ENCODE results near the gene PCCA.
"Not testable (repeated sequence)": the region's sequence is repeated elsewhere in the genome, so short reads cannot be mapped to it uniquely, and the experiment has no call there.

Gene PCCA

GRCh38 chr13:100247937-100248336, 159.0 kb downstream of the PCCA start:
- no peak for DNase-seq

- DNase-seq, result no peak
Observed at GRCh38 chr13:100254002-100254401, 165.1 kb downstream of the PCCA start.

DNA sequence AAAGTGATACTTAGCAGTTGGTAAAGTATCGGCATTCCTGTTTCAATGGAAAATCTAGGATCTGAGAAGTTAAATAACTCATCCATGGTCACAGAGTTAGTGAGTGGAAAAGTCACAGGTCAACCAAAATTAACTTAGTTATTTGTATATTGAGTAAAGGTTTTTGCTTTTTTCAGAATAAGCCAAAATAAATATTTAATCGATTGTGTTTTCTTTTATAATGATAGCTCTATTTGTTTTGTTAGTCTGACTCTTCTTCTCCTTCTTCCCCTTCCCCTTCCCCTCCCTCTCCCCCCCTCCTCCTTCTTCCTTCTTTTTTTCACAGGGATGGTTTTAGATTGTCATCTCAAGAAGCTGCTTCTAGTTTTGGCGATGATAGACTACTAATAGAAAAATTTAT, 173.5 kb downstream of the PCCA start:
- DNase-seq, result no peak

DNA sequence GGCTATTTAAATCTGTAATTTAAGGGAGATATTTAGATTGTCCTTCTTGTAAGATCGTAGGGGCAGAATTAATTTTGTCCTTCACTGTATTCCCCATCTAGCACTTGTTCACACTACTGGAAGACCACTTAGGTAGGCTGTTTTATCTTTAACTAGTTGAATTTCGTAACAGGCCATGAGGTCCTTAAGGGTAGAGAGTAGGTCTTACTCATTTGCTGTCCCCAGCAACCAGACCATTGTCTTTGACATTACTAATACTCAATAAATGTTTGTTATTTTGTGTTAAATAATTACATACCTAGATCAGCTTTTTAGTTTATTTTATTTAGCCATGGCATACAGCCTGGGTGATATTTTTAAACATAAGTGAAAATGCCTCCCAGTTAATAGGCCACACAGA, 177.1 kb downstream of the PCCA start:
- no peak for DNase-seq

DNA sequence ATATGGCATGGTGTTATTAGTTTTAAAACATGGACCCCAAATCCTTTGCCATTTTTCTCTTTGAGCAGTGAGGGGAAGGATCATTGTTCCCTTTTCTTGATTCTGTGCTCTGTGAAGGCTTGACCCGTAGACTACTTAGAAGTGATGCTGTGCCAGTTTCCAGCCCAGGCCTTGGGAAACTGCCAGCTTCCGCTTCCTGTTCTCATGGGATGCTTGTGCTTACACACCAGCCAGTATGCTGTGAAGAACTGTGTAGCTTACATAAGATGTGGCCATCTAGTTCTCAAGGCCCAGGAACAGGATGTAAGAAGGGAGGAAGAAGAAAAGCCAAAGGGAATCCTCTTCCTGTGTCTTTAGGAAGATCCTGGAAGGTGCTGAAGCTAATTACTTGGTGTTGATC, 180.9 kb downstream of the PCCA start:
- no peak for DNase-seq

GRCh38 chr13:100273138-100273537, 184.2 kb downstream of the PCCA start:
- no peak for DNase-seq

GRCh38 chr13:100273552-100273951, 184.7 kb downstream of the PCCA start:
- DNase-seq, result no peak

GRCh38 chr13:100274942-100275506, 186.1 kb downstream of the PCCA start:
- DNase-seq, result no peak

- DNase-seq, result no peak
Observed at GRCh38 chr13:100275746-100276145, 186.9 kb downstream of the PCCA start.

DNA sequence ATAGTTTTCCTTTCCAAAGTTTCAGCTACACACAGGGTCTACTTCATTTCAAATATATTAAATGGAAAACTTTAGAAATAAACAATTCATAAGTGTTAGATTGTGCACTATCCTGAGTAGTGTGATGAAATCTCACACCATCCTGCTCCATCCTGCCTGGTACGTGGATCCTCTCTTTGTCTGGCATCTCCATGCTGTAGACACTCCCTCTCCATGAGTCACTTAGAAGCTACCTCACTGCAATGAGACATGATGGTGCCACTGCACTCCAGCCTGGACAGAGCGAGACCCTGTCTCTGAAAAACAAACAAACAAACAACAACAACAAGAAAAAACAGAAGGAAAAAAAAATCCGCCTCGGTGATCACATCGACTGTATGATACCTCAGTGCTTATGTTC, 191.8 kb downstream of the PCCA start:
- no peak for DNase-seq

DNA sequence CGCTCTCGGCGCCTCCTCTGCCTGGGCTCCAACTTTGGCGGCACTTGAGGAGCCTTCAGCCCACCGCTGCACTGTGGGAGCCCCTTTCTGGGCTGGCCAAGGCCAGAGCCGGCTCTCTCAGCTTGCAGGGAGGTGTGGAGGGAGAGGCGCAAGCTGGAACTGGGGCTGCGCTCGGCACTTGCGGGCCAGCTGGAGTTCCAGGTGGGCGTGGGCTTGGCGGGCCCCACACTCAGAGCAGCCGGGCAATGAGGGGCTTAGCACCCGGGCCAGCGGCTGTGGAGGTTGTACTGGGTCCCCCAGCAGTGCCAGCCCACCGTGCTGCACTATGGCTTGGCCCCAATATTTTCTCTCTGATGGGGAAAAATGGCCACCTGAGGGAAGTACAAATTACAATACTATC, 193.4 kb downstream of the PCCA start:
- not testable (repeated sequence) for DNase-seq

DNA sequence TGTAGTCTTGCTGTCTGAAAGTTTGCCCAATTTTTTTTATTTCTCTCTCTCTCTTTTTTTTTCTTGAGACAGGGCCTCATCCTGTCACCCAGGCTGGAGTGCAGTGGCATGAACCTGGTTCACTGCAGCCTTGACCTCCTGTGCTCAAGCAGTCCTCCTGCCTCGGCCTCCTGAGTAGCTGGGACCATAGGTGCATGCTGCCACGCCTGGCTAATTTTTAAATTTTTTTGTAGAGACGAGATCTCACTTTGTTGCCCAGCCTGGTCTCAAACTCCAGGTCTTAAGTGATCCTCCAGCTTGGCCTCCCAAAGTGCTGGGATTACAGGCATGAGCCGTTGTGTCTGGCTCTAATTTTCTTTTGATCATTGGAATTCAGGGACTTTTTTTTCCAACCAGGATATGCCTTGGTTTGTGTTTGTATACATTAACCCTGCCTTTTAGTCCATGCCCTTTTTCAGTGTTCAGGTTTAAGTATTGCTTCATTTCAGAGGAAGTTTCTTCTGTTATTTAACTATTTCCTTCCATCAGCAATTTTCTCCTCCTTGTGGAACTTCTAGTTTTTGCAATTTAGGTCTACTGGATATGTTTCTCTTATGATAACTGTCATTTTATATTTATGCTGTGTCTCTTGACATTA, 201.4 kb downstream of the PCCA start:
- no peak for DNase-seq

GRCh38 chr13:100291624-100292023, 202.7 kb downstream of the PCCA start:
- DNase-seq, result no peak

DNA sequence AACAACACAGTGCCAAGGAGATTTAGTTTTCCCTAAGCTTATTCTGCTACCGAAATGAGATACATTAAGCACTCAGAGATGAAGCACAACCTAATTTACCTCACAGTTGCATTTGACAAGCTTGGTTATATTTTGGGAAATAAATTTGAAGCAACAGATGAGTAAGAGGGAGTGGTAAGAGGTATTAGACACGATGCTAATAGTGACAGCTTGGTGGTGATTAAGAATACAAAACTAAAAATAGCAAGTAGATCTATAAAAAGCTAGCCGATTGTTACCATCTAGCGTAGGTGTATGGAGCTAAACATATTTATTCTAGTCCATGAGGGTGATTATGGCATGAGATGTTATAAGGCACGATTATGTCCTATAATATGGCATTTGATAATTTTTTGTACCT, 208.5 kb downstream of the PCCA start:
- DNase-seq, result no peak

GRCh38 chr13:100298116-100298681, 209.3 kb downstream of the PCCA start:
- DNase-seq, result no peak

DNA sequence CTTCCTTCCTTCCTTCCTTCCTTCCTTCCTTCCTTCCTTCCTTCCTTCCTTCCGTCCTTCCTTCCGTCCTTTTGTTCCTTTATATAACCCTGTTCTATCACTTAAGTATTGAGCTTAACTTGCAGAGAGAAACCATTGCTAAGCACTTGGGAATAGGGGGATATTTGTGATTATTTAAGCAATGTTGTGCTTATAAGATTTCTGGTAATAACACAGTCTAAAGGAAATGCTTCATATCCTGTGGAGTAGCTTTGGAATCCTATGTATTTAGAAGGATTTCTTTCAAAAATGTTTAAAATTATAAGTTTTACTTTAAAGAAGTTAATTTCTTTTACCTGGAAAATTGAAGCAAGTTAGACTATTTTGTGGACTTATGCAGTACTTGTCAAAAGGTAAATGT, 209.8 kb downstream of the PCCA start:
- DNase-seq, result no peak

DNA sequence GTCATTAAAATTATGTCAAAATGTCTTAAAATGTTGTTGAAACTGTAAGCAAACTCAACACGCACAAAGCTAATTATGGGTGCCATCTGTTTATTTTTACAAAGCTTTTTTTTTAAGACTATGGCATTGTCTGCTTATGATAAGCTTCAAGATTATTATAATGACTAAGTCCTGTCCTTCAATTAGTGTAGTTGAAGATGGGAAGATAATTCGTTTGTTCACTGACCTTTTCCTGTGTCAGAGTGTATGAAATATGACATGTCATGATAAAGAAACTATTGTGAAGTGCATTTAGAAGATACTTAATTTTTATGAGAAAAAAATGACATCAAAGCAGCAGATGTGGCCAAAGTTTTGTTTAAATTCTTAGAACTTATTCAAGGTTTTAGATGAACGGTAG, 211.3 kb downstream of the PCCA start:
- no peak for DNase-seq

DNA sequence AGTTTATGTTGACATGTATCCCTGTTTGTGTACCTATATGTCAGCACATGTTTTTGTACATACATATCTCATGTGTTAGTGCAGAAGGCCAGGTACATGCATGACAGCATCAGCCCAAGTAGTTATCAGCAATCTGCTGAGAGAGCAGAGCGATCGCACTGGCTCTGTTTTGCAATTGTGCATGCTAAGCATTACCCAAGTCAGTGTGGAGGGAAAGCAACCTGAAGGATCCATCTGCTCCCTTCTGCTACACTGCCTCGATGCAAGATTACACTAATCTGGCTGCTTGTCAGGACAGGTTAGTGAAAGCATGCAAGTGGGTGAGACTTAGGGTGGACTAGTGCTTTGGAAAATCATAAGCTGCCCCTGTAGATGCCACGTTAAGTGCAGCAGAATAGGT, 211.8 kb downstream of the PCCA start:
- no peak for DNase-seq

DNA sequence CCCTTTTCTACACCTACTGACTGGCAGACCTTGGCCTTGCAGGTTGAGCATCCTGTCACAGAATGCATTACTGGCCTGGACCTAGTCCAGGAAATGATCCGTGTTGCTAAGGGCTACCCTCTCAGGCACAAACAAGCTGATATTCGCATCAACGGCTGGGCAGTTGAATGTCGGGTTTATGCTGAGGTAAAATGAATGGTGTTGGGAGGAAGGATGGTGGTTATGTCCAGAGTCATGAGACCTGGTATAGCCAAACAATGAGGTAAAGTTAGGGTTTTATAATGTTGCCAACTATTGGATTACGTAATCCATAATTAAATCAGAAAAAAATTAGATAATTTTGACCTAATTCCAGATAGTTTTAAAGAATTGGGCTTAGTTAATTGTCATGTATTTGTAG, 212.5 kb downstream of the PCCA start:
- DNase-seq, result no peak

GRCh38 chr13:100302391-100302790, 213.5 kb downstream of the PCCA start:
- DNase-seq, result no peak

DNA sequence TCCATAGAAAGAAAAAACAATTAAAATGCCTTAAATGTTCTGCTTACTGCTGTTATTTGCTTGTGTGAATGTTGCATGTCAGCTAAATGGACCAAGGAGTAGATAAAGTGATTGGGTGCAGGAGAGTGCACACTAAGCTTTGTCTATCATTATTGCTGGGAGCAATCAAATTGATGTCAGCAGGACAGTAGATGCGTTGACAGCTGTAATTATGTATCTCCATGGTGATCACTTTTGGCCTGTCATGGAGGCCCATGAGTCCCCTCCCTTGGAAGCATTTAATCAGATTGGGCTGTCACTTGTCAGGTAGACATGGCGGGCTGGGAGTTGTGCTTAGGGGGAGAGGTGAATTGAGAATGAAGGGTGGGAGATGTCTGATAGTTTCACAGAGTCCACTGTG, 215.3 kb downstream of the PCCA start:
- DNase-seq, result no peak

DNA sequence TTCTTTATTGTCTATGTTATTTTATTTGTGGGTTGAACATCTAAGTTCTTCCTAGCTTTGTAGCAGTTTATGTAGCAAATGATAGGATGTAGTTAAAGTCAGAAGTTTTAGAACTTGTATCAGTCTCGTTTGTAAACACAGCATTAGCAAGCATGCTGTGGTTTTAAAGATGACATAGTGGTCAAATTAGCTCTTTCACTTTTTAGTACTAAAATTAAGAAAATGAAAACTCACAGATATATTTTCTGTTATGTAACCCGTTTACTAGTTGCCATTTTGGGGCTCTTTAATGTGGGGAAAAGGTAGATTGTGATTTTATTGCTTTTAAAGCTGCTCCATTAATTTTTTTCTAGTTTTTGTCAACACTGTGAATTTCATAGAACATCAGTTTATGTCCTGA, 216.5 kb downstream of the PCCA start:
- DNase-seq, result no peak

- DNase-seq, result no peak
Observed at GRCh38 chr13:100306030-100306429, 217.1 kb downstream of the PCCA start.

- DNase-seq, result no peak
Observed at GRCh38 chr13:100306434-100306999, 217.6 kb downstream of the PCCA start.
